Gastrocnemius medialis (tissue), 4 donors: Measurements from ENCODE around the gene FGD4. TPM values are rescaled to one million over a fixed set of nuclear protein-coding genes. Genes with fewer than 3 reads are reported as not detected.

ENCODE experiments used
- ATAC-seq, 2 donors: fragments of 150-250 bp; one replicate each; pipeline ENCODE4 v1.9.1; 2016
- DNase-seq, 2 donors: peaks; one replicate each; pipeline ENCODE4 v3.0.0-alpha.2; 2019
- H3K27ac ChIP-seq, 4 donors: fragments of 200-600 bp; sonication (generic); 1 replicate in 1 of 4; 2 replicates in 3 of 4; pipeline ENCODE4 v1.5.1; 2016 to 2018; ENCODE audit warnings: mild to moderate bottlenecking in 2 of 4, moderate library complexity in 1 of 4
- H3K27me3 ChIP-seq, 3 donors: fragments of 200-600 bp; sonication (generic) in 2 of 3; 1 replicate in 1 of 3; 2 replicates in 2 of 3; pipeline versions ENCODE4 v1.5.1 to v1.6.0; 2016 to 2019; ENCODE audit warnings: mild to moderate bottlenecking in 1 of 3, moderate library complexity in 1 of 3
- H3K36me3 ChIP-seq, 2 donors: fragments of 200-600 bp; sonication (generic) in 1 of 2; one replicate each; pipeline ENCODE4 v1.5.1; 2017 to 2018
- H3K4me1 ChIP-seq, 2 donors: fragments of 200-600 bp; sonication (generic) in 1 of 2; one replicate each; pipeline ENCODE4 v1.5.1; 2016 to 2017; ENCODE audit warnings: mild to moderate bottlenecking in 2 of 2
- H3K4me3 ChIP-seq, 4 donors: fragments of 200-600 bp; sonication (generic) in 3 of 4; 1 replicate in 1 of 4; 2 replicates in 3 of 4; pipeline ENCODE4 v1.5.1; 2016 to 2019; ENCODE audit warnings: mild to moderate bottlenecking in 2 of 4
- H3K9me3 ChIP-seq, 3 donors: fragments of 200-600 bp; sonication (generic) in 2 of 3; 1 replicate in 1 of 3; 2 replicates in 2 of 3; pipeline ENCODE4 v1.5.1; 2016 to 2019
- POLR2A ChIP-seq, 2 donors: fragments of 450-650 bp; IDR thresholded peaks; one replicate each; pipeline ENCODE4 v1.6.1; 2017; ENCODE audit warnings: antibody characterized with exemption in 2 of 2, mild to moderate bottlenecking in 2 of 2, moderate library complexity in 2 of 2
- in situ Hi-C, 4 donors: fragments of 200-750 bp; cut with MboI; loops; one replicate each; pipeline versions ENCODE4 v1.15.0 to v1.8.0; 2017; ENCODE audit warnings: low sequenced_read_pairs in 4 of 4
- intact Hi-C: fragments of 100-400 bp; cut with DNase I; formaldehyde crosslinking; loops from one replicate; pipeline ENCODE4 v1.15.1; 2023; ENCODE audit warnings: low total_unique reads
- total RNA-seq, 4 donors: library from RNA; depleted of rRNA; stranded (reverse); fragments of >200 nt; gene quantifications; one replicate each; pipeline versions ENCODE4 v1.1.0 to v1.2.3, GENCODE V29; 2016
- TF ChIP-seq, protein P1 (sequence below), 5 experiments: fragments of 450-650 bp in 3 of 5; fragments of 200-600 bp in 2 of 5; sonication (generic) in 2 of 5; IDR thresholded peaks in 4 of 5; conservative IDR thresholded peaks in 1 of 5; 1 replicate in 4 of 5; 2 replicates in 1 of 5; pipeline ENCODE4 v1.5.1; 2016 to 2019; ENCODE audit warnings: antibody characterized with exemption in 5 of 5, mild to moderate bottlenecking in 3 of 5, moderate library complexity in 3 of 5

Gene FGD4
- total RNA-seq, 4 donors from 2014 or later: 18.8 to 60.3 (median 40.8) TPM

DNA sequence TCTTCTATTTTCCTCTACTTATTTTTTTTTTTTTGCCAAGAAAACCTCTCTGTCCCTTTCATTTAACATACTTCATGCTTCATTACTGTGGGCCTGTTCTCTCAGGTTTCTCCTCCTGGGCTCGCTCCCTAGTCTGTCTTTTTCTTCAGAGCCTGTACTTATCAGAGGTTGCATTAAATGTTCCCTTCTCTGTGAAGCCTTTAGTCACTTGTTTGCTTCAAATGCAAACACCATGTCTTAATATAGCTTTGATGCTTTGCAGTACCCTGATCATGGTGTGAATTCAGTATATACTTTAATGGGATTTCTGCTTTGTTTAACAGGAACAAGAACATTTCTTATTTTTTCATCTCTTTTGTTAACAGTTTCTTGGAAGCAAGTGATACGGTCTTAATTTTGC lies 207.1 kb downstream of the FGD4 start:
- in situ Hi-C loops: no loop called here
- no peak overlapping the region for H3K4me3 ChIP-seq
- ATAC-seq: no peak
- peaks cover 4 to 14% of the 10 kb centered on the region in 2 donors for H3K4me1 ChIP-seq
- TF ChIP-seq POLR2A (IDR thresholded peaks at IDR 0.05): no peak
- TF ChIP-seq, protein P1, sequence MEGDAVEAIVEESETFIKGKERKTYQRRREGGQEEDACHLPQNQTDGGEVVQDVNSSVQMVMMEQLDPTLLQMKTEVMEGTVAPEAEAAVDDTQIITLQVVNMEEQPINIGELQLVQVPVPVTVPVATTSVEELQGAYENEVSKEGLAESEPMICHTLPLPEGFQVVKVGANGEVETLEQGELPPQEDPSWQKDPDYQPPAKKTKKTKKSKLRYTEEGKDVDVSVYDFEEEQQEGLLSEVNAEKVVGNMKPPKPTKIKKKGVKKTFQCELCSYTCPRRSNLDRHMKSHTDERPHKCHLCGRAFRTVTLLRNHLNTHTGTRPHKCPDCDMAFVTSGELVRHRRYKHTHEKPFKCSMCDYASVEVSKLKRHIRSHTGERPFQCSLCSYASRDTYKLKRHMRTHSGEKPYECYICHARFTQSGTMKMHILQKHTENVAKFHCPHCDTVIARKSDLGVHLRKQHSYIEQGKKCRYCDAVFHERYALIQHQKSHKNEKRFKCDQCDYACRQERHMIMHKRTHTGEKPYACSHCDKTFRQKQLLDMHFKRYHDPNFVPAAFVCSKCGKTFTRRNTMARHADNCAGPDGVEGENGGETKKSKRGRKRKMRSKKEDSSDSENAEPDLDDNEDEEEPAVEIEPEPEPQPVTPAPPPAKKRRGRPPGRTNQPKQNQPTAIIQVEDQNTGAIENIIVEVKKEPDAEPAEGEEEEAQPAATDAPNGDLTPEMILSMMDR (IDR thresholded peaks at IDR 0.05 in 4 of 5, conservative IDR thresholded peaks at IDR 0.05 in 1 of 5): no peak
- H3K9me3 ChIP-seq: no peaks in the 10 kb centered on the region
- no peak for DNase-seq
- H3K36me3 ChIP-seq: peaks cover 0 to 68% of the 10 kb centered on the region in 2 donors
- intact Hi-C loops: no loop called here
- no peaks in the 10 kb centered on the region for H3K27me3 ChIP-seq
- no peak overlapping the region for H3K27ac ChIP-seq

- intact Hi-C loops: no loop called here
- no peak overlapping the region for H3K4me3 ChIP-seq
- ATAC-seq (no peak), DNase-seq (no peak)
- in situ Hi-C loops: no loop called here
- H3K27ac ChIP-seq: no peak overlapping the region
- no peaks in the 10 kb centered on the region for H3K9me3 ChIP-seq
- no peak for TF ChIP-seq POLR2A (IDR thresholded peaks at IDR 0.05)
- TF ChIP-seq, protein P1 (IDR thresholded peaks at IDR 0.05 in 4 of 5, conservative IDR thresholded peaks at IDR 0.05 in 1 of 5): no peak
- H3K27me3 ChIP-seq: no peaks in the 10 kb centered on the region
- peaks cover 0 to 6% of the 10 kb centered on the region in 2 donors for H3K4me1 ChIP-seq
- peaks cover 0 to 83% of the 10 kb centered on the region in 2 donors for H3K36me3 ChIP-seq
Measured at GRCh38 chr12:32609966-32610365, 210.6 kb downstream of the FGD4 start.

DNA sequence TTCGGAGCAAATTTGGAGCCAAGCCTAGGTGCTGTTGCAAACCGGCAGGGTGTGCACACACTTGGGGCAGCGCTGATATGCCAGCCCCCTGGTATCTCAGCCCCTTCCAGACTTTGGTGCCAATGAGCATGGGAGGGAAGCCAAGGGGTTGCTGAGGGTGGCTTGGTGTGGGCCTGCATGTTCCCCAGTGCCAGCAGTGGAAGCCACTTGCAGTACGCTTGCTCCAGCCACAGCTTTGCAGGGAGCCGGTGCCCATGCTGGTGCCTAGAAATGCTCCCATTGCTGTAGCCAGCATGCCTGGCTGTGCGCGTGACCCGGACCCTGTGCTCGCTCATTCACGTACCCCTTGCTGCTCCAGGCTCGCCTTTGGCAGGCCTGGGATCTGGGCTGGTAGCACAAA lies 212.6 kb downstream of the FGD4 start:
- intact Hi-C loops: no loop called here

DNA sequence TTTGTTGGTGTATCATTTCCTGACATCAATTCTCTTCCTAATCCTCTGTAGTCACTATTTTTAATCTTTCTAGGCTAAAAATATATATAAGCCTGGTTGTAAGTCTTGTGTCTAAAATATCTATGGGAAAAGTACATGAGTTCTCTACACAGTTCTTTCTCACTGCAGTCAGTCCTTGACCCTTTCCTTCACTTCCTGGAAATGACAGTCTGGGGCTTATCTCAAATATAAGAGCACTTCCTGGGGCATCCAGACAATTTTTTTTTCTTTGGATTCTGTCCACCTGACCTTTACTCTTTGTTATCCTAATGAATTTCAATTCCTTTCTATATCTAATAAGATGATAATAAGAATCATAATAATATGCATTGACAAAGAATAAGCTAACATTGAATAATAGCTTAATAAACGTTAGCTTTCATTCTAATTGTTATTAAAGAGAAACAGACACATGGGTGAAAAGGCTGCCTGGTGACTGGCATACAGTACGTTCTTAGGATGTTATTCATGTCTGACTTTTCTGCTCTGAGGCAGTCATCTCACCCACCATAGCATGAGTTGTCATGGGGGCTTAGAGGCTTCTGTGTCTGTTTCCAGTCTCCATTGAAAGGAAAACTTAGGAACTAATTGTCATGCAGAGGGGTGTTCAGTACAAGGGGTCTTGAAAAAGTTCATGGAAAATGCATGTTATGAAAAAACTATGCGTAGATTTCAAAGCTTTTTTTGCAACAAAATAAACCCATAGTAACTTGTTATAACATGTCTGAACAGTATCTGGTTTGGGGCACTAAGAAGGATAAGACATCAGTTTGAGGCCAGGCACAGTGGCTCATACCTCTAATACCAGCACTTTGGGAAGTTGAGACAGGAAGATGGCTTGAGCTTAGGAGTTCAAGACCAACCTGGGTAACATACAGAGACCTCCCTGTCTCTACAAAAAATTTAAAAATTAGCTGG lies 213.6 kb downstream of the FGD4 start:
- Histone ChIP-seq H3K9me3 (no peaks in the 10 kb centered on the region), H3K27me3 (no peaks in the 10 kb centered on the region), H3K36me3 (peaks cover 0 to 76% of the 10 kb centered on the region in 2 donors), H3K27ac (no peak overlapping the region), H3K4me1 (no peaks in the 10 kb centered on the region), H3K4me3 (no peak overlapping the region)
- in situ Hi-C loops (no loop called here), intact Hi-C loops (no loop called here)
- TF ChIP-seq POLR2A (IDR thresholded peaks at IDR 0.05): no peak
- TF ChIP-seq, protein P1 (IDR thresholded peaks at IDR 0.05 in 4 of 5, conservative IDR thresholded peaks at IDR 0.05 in 1 of 5): no peak
- no peak for DNase-seq
- ATAC-seq: no peak

More for the DNA sequence above, 212.6 kb downstream of the FGD4 start:
- TF ChIP-seq, protein P1 (IDR thresholded peaks at IDR 0.05 in 4 of 5, conservative IDR thresholded peaks at IDR 0.05 in 1 of 5): no peak
- no peak for TF ChIP-seq POLR2A (IDR thresholded peaks at IDR 0.05)
- Histone ChIP-seq H3K36me3 (peaks cover 0 to 76% of the 10 kb centered on the region in 2 donors), H3K4me1 (no peaks in the 10 kb centered on the region), H3K27ac (no peak overlapping the region), H3K4me3 (no peak overlapping the region), H3K27me3 (no peaks in the 10 kb centered on the region), H3K9me3 (no peaks in the 10 kb centered on the region)
- DNase-seq (no peak), ATAC-seq (no peak)
- in situ Hi-C loops: no loop called here
